HepG2 (cell line): ENCODE measurements around the gene HSF4.

Experiments
- CTCF ChIP-seq: sonication (generic); formaldehyde crosslinking; IDR thresholded peaks from 2 replicates; pipeline ENCODE4 v1.5.0; 2020; ENCODE audit warnings: mild to moderate bottlenecking, missing genetic modification reagents, moderate library complexity
- FOXA3 ChIP-seq: IDR thresholded peaks from 2 replicates; pipeline ENCODE4 v1.6.1; 2016; ENCODE audit warnings: missing genetic modification reagents, missing compliant biosample characterization
- FUBP1 ChIP-seq: sonication (generic); formaldehyde crosslinking; IDR thresholded peaks from 2 replicates; pipeline ENCODE4 v1.5.1; 2020; ENCODE audit warnings: missing genetic modification reagents, mild to moderate bottlenecking, borderline replicate concordance
- KDM5A ChIP-seq: fragments of 200-600 bp; sonication (generic); IDR thresholded peaks from 2 replicates; pipeline ENCODE4 v1.7.0; 2018; ENCODE audit warnings: antibody characterized with exemption, mild to moderate bottlenecking, low read length, borderline replicate concordance
- KLF9 ChIP-seq: IDR thresholded peaks from 2 replicates; pipeline ENCODE4 v1.6.1; 2016; ENCODE audit warnings: low read depth
- MAZ ChIP-seq, 2 experiments: sonication (generic) in 1 of 2; formaldehyde crosslinking in 1 of 2; IDR thresholded peaks; 2 replicates each; pipeline versions ENCODE4 v1.5.0 to v1.6.1; 2012 to 2020; ENCODE audit warnings: low read depth in 2 of 2, mild to moderate bottlenecking in 2 of 2, borderline replicate concordance in 1 of 2, improper control_type of control experiment in 1 of 2, low read length in 1 of 2, missing genetic modification reagents in 1 of 2, moderate library complexity in 1 of 2
- NCOA2 ChIP-seq: sonication (generic); formaldehyde crosslinking; IDR thresholded peaks from 2 replicates; pipeline ENCODE4 v1.8.0; 2022; ENCODE audit warnings: inconsistent platforms
- NFKB2 ChIP-seq: sonication (generic); formaldehyde crosslinking; IDR thresholded peaks from 2 replicates; pipeline ENCODE4 v1.4.0; 2020; ENCODE audit warnings: missing genetic modification reagents, borderline replicate concordance
- SP140L ChIP-seq: sonication (generic); formaldehyde crosslinking; IDR thresholded peaks from 2 replicates; pipeline ENCODE4 v1.4.0; 2020; ENCODE audit warnings: missing genetic modification reagents, borderline replicate concordance
- TAF1 ChIP-seq: sonication (generic); formaldehyde crosslinking; IDR thresholded peaks from 2 replicates; pipeline ENCODE4 v1.4.0; 2020; ENCODE audit warnings: missing genetic modification reagents
- TFAP4 ChIP-seq: sonication (generic); IDR thresholded peaks from 2 replicates; pipeline ENCODE4 v1.6.1; 2016; ENCODE audit warnings: low read depth, borderline replicate concordance
- ZNF280B ChIP-seq: sonication (generic); formaldehyde crosslinking; IDR thresholded peaks from 2 replicates; pipeline ENCODE4 v1.5.0; 2020; ENCODE audit warnings: missing genetic modification reagents, mild to moderate bottlenecking, borderline replicate concordance
- TF ChIP-seq, protein P1 (sequence below): sonication (generic); formaldehyde crosslinking; IDR thresholded peaks from 2 replicates; pipeline ENCODE4 v1.4.0; 2020; ENCODE audit warnings: missing genetic modification reagents; ENCODE audit errors: not compliant biosample characterization
- TF ChIP-seq, protein P2 (sequence below): sonication (generic); formaldehyde crosslinking; IDR thresholded peaks from 2 replicates; pipeline ENCODE4 v1.5.1; 2020; ENCODE audit warnings: missing genetic modification reagents, mild to moderate bottlenecking, borderline replicate concordance

DNA sequence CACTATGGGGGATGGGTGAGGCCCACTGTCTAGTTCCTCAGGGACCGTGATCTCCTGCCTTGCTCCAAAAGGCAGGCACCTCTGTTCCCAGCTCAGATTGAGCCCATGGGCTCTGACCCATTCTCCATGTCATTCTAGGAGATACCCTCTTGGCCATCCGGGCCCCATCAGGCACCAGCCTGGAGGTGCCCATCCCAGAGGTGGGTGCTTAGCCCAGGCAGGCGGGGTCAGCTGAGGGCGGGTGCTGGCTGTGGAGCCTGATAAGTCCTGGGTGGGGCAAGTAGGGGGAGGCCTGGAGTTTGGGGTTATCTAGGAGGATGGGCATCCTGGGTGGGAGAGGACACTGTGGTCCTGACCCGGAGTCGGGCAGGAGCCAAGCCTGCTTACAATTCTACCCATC is 29.7 kb downstream of the HSF4 start:
- no peak for TF ChIP-seq MAZ (IDR thresholded peaks at IDR 0.05; ENCODE audit: borderline replicate concordance, low read depth, low read length)
- TF ChIP-seq MAZ (CRISPR knock-in tag; IDR thresholded peaks at IDR 0.05; ENCODE audit: low read depth), result no peak
- no peak for TF ChIP-seq CTCF (CRISPR knock-in tag)
- no peak for TF ChIP-seq NCOA2 (CRISPR knock-in tag)
- no peak for TF ChIP-seq SP140L
- no peak for TF ChIP-seq ZNF280B
- TF ChIP-seq NFKB2 (CRISPR knock-in tag), result no peak
- TF ChIP-seq, protein P1, sequence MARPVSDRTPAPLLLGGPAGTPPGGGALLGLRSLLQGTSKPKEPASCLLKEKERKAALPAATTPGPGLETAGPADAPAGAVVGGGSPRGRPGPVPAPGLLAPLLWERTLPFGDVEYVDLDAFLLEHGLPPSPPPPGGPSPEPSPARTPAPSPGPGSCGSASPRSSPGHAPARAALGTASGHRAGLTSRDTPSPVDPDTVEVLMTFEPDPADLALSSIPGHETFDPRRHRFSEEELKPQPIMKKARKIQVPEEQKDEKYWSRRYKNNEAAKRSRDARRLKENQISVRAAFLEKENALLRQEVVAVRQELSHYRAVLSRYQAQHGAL (CRISPR knock-in tag), result no peak
- TF ChIP-seq TAF1 (CRISPR knock-in tag), result no peak
- no peak for TF ChIP-seq KDM5A
- TF ChIP-seq FUBP1 (CRISPR knock-in tag), result no peak
- TF ChIP-seq, protein P2, sequence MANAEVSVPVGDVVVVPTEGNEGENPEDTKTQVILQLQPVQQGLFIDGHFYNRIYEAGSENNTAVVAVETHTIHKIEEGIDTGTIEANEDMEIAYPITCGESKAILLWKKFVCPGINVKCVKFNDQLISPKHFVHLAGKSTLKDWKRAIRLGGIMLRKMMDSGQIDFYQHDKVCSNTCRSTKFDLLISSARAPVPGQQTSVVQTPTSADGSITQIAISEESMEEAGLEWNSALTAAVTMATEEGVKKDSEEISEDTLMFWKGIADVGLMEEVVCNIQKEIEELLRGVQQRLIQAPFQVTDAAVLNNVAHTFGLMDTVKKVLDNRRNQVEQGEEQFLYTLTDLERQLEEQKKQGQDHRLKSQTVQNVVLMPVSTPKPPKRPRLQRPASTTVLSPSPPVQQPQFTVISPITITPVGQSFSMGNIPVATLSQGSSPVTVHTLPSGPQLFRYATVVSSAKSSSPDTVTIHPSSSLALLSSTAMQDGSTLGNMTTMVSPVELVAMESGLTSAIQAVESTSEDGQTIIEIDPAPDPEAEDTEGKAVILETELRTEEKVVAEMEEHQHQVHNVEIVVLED (CRISPR knock-in tag), result no peak
- no peak for TF ChIP-seq TFAP4
- no peak for TF ChIP-seq FOXA3
- TF ChIP-seq KLF9 (CRISPR knock-in tag), result no peak
